GM21367 (cell line): ENCODE results near the gene RDH12.
"Not testable (repeated sequence)": the region's sequence is repeated elsewhere in the genome, so short reads cannot be mapped to it uniquely, and the experiment has no call there.

Source experiments
- ATAC-seq: cut with Tn5 transposase; IDR thresholded peaks from one replicate; pipeline ENCODE4 v1.9.1; 2021; ENCODE audit not compliant: unreplicated experiment

Gene RDH12

DNA sequence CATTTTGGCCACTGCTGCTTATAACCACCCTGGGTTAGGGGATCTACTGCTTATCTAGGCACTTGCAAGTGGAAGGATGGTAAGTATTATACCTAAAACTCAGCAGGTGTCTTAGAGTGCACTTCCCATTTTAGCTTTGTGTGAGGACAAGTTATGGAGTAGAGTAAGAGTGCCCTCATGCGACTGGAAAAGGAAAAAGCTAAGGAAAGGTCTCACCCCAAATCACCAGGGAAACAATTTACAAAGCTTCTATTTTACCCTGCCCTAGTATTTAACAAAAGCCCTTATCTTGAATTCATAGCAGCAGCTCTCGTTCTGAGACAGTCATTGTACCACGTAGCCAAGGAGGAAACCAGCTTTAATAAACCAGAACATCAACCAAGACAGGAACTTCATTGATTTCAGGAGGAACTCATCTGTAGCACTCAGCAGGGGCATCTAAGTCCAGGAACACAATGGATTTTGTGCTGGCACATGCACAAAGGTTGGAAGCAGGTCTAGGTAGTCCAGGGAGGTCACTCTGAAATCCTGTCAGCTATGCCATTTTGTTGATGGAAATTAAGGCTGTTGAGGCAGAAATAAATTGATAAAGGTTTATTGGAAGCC is 2.9 kb downstream of the RDH12 start:
- ATAC-seq: no peak

DNA sequence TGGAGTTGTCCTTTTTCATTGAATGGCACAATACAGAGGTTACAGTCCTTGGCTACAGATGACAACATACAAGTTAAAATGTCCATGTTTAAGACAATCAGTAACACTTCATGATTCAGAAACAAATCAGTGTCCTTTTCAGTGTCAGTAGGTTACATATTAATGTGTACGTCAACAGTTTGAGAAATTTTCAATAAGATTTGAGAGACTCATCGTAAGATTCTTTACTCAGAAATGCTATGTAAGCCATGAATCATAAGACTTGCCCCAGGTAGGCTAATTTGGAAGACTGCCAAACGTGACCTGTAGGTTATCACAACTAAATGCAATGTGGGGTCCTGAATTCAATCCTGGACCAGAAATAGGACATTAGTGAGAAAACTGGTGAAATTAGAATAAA is 3.5 kb downstream of the RDH12 start:
- no peak for ATAC-seq

DNA sequence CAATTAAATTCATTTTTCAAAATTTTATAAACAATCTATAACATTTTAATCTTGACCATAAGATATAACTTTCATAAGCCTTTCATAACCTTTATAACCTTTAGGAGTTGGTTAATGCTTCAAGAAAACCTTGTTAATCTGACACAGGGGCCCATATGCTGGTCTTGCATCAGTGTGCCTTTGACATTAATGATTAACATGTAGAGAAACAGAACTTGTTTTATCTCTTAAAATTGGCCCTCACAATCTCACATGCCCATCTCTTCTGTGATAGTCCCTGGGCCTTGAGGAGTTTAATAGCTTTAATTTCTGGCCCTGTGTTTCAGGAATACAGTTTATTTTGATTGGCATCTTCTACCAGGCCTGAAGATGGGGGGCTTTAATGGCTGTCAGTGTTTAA is 7.7 kb downstream of the RDH12 start:
- not testable (repeated sequence) for ATAC-seq

DNA sequence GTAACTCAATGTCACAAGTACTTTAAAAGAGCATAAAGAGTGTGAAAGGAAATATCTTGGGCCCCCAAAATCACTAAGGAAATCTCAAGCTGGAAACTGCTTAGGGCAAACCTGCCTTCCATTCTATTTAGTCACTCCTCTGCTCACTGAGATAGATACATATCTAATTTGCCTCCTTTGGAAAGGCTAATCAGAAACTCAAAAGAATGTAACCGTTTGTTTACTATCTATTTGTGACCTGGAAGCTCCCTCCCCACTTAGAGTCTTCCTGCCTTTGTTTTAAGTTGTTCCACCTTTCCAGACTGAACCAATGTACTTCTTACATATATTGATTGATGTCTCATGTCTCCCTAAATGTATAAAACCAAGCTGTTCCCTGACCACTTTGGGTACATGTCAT is 8.1 kb downstream of the RDH12 start:
- not testable (repeated sequence) for ATAC-seq

DNA sequence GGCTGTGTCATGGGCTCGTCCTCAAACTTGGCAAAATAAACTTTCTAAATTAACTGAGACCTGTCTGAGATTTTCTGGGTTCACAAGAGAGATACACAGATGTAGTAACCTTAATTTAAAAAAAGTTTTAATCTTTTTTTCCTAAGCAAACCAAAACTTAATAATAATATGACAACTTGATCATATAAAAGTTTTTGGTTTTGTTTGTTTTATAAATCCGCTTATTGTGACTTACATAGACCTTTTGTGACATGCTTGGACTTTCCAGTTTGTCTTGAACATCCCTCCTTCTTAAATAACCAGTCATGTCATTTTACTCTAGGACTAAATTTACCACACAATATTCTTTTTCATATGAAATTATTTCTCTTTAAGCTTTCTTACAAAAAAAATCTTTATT is 8.5 kb downstream of the RDH12 start:
- ATAC-seq: no peak

DNA sequence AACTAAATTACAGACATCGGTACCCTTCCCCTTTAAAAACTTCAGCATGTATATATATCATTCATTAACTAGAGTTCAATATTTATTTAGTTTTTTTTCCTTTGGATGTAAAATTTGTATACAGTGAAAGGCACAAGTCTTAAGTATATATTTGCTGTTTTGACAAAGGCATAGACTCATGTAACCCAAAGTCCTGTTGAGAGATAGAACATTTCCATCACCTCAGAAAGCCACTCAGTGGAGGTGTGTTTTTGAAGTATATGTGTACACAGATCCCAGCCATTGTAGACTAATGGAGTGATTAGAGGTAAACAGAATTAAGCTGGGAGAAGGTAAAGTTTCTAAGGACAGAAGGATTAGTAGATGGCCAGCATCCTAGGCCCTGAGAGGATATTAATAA is 15.4 kb downstream of the RDH12 start:
- ATAC-seq: no peak

DNA sequence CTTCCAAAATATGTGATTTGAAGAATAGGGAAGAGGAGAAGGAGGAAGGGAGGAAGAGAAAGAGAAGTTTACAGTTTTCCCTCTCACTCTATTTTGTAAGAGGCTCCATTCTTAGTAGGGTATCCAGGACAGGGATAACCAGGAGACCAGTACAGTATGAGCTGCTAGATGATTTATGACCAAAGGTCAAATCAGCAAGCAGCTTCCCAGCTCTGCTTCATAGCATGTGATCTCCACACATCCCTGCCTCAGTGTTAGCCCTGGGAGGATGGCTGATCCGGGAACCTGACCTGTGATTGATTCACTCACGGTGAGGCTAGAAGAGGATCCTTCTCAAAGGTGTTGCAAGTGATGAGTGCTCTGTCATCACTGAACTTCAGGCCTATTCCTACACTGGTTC is 16.6 kb downstream of the RDH12 start:
- ATAC-seq: no peak

DNA sequence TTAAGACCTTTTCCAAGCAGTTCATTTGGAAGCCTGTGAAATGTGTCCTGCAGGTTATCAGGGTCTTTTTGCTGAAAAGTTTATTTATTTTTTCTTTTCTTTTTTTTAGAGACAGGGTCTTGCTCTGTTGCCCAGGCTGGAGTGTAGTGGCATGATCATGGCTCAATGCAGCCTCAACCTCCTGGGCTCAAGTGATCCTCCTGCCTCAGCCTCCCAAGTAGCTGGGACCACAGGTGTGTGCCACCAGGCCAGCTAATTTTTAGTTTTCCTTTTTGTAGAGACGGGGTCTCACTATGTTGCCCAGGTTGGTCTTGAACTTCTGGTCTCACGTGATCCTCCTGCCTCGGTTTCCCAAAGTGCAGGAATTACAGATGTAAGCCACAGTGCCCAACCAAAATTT is 17.7 kb downstream of the RDH12 start:
- not testable (repeated sequence) for ATAC-seq

DNA sequence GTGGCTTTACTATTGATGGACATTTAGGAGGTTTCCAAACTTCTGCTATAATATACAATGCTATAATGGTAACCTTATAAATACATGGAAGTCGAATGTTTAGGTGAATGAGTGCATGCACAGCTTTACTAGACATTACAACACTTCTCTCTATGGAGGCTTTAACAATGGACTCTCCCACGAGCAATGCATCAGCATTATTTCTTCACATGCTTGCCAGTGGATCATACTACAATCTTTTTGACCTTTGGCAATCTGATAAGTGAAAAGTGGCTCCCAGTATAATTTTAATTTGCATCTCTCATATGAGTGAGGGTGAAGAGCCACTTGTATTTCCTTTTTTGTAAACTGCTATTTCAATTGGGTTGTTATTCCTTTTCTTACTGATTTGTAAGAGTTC is 18.2 kb downstream of the RDH12 start:
- ATAC-seq: no peak

DNA sequence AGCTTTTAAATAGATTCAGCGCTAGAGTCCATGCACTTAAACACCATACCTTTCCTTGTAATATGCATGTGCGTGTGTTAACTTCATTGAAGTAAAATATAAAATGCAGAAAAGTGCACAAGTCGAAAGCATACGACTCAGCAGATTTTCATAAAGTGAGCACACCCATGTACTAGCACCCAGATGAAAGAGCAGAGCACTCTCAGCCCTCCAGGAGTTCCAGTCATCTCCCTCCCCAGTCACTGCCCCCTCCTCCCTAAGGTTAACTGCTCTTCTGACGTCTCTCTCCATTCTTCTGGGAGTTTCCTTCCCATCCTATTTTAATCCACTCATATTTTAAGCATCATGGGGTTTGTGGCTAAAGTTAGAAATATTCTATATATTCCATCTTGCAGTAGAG is 20.2 kb downstream of the RDH12 start:
- ATAC-seq: no peak

DNA sequence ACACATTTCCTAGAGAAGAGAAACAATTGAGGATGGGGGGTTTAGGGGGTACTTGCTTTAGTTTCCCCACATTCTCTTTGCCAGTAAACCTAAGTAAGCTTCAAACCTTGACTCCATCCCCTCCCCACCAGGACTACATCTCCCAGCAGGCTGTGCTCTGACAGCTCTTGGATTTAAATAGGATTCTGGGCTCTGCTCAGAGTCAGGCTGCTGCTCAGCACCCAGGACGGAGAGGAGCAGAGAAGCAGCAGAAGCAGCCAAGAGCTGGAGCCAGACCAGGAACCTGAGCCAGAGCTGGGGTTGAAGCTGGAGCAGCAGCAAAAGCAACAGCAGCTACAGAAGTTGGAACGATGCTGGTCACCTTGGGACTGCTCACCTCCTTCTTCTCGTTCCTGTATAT is 20.6 kb downstream of the RDH12 start:
- ATAC-seq: no peak

DNA sequence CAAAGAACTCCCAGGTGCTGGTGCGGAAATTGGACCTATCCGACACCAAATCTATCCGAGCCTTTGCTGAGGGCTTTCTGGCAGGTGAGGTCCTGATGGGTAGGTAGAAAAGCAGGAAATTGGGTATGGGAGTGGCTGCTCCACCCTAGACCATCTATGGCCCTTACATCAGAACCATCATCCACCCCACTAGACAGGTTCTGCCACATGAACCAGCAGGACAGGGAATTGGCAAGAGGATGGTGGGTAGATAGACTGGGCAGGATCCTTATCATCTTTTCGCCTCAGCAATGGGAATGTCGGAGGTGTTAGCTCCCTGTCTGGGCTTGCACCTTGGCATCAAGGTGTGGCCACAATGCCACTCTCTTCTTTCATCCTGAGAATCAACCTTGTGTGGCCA is 23.5 kb downstream of the RDH12 start:
- no peak for ATAC-seq

DNA sequence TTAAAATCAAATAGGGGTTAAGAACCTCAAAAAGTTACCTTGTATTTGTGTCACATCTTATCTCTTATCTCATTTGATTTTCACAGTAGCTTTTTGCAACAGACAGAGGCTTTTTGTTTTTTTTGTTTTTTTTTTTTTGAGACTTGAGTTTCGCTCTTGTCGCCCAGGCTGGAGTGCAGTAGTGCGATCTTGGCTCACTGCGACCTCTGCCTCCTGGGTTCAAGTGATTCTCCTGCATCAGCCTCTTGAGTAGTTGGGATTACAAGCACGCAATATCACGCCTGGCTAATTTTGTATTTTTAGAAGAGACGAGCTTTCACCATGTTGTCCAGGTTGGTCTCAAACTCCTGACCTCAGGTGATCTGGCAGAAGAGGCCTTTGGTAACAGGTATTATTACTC is 25.7 kb downstream of the RDH12 start:
- no peak for ATAC-seq

DNA sequence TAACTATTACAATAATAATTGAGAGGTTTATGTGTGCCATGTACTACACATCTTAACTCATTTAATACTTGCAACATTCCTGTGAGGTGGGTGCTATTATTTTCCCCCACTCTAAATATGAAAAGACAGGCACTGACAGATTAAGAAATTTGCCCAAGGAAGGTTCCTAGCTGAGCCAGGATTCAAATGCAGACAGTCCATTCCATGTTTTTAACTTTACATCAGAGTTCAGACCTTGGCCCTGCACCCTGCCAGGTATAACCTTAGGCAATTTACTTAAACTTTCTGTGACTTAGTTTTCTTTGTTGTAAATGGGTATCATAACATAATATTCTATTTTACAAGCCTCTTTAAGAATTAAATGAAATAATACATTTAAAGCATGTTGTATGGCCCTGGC is 26.6 kb downstream of the RDH12 start:
- ATAC-seq: no peak

DNA sequence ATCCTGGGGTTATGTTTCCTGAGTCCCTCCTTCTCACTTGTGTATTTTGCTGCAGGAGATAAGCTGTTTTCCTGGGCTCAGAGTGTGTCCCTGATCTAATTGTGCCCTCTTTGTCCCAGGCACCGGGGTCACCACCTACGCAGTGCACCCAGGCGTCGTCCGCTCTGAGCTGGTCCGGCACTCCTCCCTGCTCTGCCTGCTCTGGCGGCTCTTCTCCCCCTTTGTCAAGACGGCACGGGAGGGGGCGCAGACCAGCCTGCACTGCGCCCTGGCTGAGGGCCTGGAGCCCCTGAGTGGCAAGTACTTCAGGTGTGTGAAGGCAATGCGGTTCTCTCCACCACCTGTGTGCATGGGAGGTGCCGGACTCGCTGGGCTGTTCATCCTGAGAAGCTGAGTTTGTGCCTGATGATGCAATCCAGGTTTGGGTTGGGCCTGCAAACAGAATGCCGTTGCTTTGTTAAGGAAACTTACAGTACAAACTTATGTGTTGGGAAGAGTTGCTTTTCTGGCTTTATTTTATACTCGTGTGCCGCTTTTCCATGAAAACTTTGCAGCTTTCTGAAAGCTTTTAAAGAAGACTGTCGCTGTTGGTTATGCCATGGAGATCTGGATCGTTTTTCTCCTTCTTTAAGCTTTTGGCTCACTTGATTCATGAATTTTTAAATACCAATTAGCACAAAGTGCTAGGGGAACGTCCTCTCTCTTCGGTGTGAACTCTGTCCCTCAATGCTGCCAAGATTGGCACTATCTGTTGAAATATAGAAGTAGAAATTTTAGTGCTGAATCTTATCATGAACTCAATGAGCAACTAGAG is 27.6 kb downstream of the RDH12 start:
- no peak for ATAC-seq

DNA sequence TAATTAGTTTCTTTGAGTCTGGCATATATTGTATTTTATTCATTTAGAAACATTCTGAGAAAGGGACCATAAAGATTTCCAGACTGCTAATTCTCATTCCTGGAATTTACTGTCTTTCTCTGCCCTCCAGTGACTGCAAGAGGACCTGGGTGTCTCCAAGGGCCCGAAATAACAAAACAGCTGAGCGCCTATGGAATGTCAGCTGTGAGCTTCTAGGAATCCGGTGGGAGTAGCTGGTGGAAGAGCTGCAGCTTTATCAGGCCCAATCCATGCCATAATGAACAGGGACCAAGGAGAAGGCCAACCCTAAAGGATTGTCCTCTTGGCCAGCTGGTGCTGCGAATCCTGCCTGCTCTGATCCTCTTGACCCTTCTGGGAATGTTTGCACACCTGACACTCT is 31.9 kb downstream of the RDH12 start:
- ATAC-seq: no peak

DNA sequence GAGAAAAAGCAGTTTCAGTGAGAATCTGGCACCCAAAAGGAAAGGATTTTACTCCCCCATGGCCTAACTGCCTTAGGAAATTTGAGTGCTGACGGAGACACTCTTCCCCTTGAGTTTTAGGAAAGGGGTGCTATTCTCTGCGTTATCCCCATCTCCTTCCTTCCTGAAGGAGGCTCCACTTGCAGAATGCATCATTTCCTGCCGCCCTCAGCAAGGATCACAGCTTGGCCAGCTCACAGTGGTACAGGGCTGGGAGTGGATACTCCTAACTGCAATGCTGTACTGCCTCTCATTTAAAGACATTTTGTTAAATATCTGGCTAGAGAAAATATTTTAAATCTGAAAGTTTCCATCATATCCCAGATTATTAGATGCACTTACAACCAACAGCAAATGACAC is 33.0 kb downstream of the RDH12 start:
- ATAC-seq: no peak

DNA sequence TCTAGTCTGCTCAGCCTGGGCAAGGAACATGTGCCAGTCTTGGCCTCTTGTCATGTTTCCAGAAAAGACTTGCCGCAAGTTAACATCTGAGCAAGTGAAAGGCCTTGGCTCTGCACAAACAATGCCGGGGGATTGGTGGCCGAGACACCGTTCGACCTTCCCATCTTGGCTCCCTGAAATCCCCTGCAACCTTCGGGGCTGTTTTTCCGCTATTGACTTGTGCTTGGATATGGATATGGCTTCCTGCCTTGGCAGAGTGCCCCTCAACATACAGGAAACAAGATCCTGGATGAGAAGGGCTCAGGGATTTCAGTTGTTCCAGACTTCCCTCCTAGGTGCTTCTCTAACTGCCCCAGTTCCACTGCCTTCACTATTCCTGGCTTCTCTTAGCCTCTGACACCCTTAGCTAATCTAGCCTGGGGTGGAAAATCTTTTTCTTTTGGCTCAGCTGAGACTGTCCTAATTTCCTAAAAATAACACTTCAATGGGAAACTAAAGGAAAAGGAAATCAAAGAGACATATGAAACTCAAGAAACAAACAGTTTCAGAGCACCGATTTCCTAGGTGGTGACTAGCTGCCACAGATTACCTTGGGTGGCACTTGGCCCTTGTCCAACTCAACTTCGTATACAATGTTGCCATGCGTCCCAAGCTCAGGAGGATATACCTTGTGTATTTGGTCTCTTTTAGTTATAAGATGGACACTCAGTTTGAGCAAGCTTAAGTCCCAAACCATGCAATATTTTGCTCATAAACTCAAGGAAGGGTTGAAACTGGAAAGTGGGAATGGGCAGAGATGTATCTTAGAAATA is 33.9 kb downstream of the RDH12 start:
- ATAC-seq: no peak

DNA sequence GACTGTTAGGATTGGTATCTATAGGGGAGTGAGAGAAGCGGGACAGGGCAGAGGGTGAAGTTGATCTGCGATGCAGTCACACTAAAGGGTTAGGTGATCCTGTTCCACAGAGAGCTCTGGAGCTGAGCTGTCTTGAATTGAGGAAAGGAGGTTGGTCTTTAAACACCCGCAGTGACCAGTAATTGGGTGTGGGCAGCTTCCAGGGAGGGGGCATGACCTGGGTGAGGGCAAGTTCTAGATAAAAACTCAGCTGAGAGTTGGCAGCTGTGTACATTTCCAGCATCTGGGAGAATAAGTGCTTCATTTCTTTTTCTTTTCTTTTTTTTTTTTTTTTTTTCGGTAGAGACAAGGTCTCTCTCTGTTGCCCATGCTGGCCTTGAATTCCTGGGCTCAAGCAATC is 35.1 kb downstream of the RDH12 start:
- ATAC-seq: no peak

DNA sequence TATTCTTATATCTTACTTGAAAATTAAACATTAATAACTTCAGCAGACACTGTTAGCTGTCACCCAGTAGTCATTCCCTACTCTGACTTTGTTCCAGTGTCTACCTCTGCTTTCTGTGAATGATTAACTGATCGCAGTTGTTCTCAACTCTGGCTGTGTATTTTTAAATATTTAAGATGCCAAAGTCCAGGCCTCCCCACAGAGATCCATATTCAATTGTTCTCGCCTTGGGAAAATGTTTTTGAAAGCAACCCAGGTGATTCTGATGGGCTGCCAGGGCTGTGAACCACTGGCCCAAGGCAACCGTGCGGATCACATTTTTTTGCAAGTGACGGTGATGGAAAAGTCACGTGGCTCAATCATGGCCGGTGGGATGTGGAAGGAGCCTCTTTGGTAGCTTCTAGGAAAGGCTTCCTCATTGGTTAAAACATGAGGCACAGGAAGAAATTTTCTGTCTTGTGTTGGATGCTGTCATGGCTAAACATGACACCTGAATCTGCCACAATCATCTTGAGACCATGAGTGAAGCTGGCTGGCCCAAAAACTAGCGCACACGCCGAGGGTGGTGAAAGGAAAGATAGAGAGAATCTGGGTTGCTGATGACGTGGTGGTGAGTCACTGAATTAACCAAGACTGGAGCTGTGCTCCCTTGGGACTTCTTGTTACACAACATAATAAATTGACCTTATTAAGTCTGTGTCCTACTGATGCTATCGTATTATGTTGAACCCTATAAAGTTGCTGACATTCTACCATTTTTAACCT is 37.2 kb downstream of the RDH12 start:
- ATAC-seq: no peak

DNA sequence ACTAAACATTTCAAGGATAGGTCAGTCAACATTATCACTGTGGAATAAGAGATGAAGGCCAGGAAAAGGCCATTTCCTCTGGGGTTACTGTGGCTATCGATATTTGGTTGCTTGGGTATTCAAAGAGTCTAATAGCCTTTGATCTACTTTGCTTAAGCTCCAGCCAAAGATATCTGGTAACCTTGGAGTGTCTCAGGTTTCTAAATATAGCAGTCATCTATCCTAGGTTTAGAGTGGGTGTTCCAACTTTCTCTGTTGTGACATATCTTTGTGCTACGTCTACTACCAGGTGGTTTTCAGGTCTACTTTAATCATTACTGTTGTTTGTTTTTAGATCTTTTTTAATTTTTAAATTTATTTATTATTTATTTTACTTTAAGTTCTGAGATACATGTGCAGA is 42.4 kb downstream of the RDH12 start:
- ATAC-seq: no peak
